GM21526 (cell line): Measurements from ENCODE around the gene TEN1.

Source experiments
- ATAC-seq: cut with Tn5 transposase; IDR thresholded peaks from one replicate; pipeline ENCODE4 v1.9.1; 2021; ENCODE audit warnings: moderate library complexity; ENCODE audit not compliant: unreplicated experiment, low FRiP score

TEN1 gene

DNA sequence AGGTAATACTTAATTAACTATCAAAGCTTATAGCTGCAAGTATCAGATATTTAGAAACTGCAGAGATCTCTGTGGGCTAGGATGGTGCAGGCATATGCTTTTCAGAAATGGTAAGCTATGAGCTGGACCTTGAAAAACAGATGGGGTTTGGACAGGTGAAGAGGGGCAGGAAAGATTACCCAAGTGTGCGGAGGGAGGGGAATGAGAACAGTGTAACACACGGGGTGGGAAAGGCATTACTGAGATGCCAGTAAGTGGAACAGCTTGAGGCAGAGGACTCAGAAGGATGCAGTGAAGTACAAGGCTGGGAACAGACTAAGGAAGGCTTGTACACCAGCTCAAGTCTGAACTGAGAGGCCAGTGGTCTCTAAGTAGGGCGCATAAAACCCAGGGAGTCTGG lies 70.2 kb downstream of the TEN1 start:
- ATAC-seq, result no peak

DNA sequence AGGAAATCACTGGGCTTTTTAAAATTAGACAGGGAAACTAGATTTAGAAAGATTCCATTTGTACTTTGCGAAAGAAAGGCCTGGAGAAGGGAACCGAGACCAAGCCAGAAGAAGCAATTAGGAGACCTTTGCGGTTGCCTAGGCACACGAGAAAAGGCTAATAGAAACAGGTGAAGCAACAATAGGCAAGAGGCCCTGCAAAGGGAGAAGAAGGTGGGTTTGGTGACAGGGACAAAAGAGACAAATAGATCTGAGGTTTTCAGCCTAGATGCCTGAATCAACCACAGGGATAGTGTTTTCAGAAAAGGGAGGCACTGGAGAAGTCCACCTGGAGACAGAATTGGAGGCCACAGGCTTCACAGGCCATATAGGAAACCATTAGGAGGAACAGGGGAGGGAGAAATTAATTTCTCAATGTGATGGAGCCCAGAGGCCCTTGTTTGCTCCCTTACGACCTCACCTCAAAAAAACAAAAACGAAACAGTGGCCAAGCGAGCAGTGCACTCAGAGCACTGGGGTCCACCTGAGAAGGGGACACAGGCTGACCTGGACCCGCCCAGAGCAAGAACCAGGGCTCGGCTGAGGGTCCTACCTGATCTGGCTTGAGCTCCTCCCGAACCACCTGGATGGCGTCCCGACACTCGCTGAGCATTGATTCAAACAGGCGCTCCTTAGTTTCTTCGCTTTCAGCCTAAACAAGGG lies 70.9 kb downstream of the TEN1 start:
- no peak for ATAC-seq
